ENCODE measurements around the gene ALOX15. TPM values are rescaled to one million over a fixed set of nuclear protein-coding genes. Genes with fewer than 3 reads are reported as not detected.
"Not testable (repeated sequence)": the region's sequence is repeated elsewhere in the genome, so short reads cannot be mapped to it uniquely, and the experiment has no call there.

Gene ALOX15
- total RNA-seq, 1 donor: not detected

- DNase-seq (ENCODE audit: low read depth): no peak
- no peak for TF ChIP-seq CTCF (IDR thresholded peaks at IDR 0.05; ENCODE audit: insufficient read depth, low read depth, low read length)
- no peak overlapping the region for H3K4me3 ChIP-seq (ENCODE audit: low read depth, low read length)
Observed at GRCh38 chr17:4652997-4653396, 11.5 kb upstream of the ALOX15 start.

GRCh38 chr17:4648741-4649140, 7.3 kb upstream of the ALOX15 start:
- no peak for TF ChIP-seq CTCF (IDR thresholded peaks at IDR 0.05; ENCODE audit: insufficient read depth, low read depth, low read length)
- no peak for DNase-seq (ENCODE audit: low read depth)

GRCh38 chr17:4645642-4646041, 4.2 kb upstream of the ALOX15 start:
- no peak for DNase-seq (ENCODE audit: low read depth)
- no peak overlapping the region for H3K4me3 ChIP-seq (ENCODE audit: low read depth, low read length)
- TF ChIP-seq CTCF (IDR thresholded peaks at IDR 0.05; ENCODE audit: insufficient read depth, low read depth, low read length): no peak

More at GRCh38 chr17:4648741-4649140, 7.3 kb upstream of the ALOX15 start:
- no peak overlapping the region for H3K4me3 ChIP-seq (ENCODE audit: low read depth, low read length)

GRCh38 chr17:4643676-4644075, 2.2 kb upstream of the ALOX15 start:
- H3K4me3 ChIP-seq (ENCODE audit: low read depth, low read length): no peak overlapping the region
- no peak for DNase-seq (ENCODE audit: low read depth)
- no peak for TF ChIP-seq CTCF (IDR thresholded peaks at IDR 0.05; ENCODE audit: insufficient read depth, low read depth, low read length)

GRCh38 chr17:4642286-4642685, 808 bp upstream of the ALOX15 start:
- TF ChIP-seq CTCF (IDR thresholded peaks at IDR 0.05; ENCODE audit: insufficient read depth, low read depth, low read length): no peak
- no peak overlapping the region for H3K4me3 ChIP-seq (ENCODE audit: low read depth, low read length)
- DNase-seq (ENCODE audit: low read depth): no peak

GRCh38 chr17:4640569-4641188, 799 bp downstream of the ALOX15 start:
- not testable (repeated sequence) for DNase-seq (ENCODE audit: low read depth); H3K4me3 ChIP-seq (ENCODE audit: low read depth, low read length)

- H3K4me3 ChIP-seq (ENCODE audit: low read depth, low read length): not testable (repeated sequence)
- DNase-seq (ENCODE audit: low read depth): peak; percentile 35
Observed at GRCh38 chr17:4639301-4640059, 2.0 kb downstream of the ALOX15 start.

GRCh38 chr17:4638766-4639165, 2.7 kb downstream of the ALOX15 start:
- DNase-seq (ENCODE audit: low read depth): not testable (repeated sequence)

More at GRCh38 chr17:4638766-4639165, 2.7 kb downstream of the ALOX15 start:
- H3K4me3 ChIP-seq (ENCODE audit: low read depth, low read length): not testable (repeated sequence)
